T-cell (primary cell): ENCODE results near the gene PRKAR1B. TPM values are rescaled to one million over a fixed set of nuclear protein-coding genes. Genes with fewer than 3 reads are reported as not detected.

Experiments
- ATAC-seq, 4 experiments: fragments of 200-7000 bp in 3 of 4; fragments of 150-1000 bp in 1 of 4; cut with Tn5 transposase; replicated peaks in 1 of 4; 1 replicate in 3 of 4; 2 replicates in 1 of 4; pipeline ENCODE4 v1.10.0; 2021; ENCODE audit warnings: moderate library complexity in 3 of 4, mild to moderate bottlenecking in 2 of 4, moderate number of reproducible peaks in 1 of 4
- CTCF ChIA-PET, 2 donors: fragments of 300-600 bp; sonication (Branson Sonifier 250); formaldehyde crosslinking; loops; one replicate each; lab custom pipeline; 2022; ENCODE audit warnings: antibody characterized with exemption in 2 of 2; lab: Charles Lee
- POLR2A ChIA-PET, 2 donors: fragments of 300-600 bp; sonication (Branson Sonifier 250); formaldehyde crosslinking; loops; one replicate each; lab custom pipeline; 2022; ENCODE audit warnings: antibody characterized with exemption in 2 of 2; lab: Charles Lee
- DNase-seq, 35 experiments: peaks; one replicate each; pipeline versions ENCODE4 v3.0.0 to v3.0.0-alpha.2; 2013 to 2023
- H3K27ac ChIP-seq: one replicate; pipeline ENCODE4 v1.5.1; 2013; ENCODE audit warnings: low read length
- H3K27me3 ChIP-seq, 2 experiments: replicated peaks in 1 of 2; 1 replicate in 1 of 2; 2 replicates in 1 of 2; pipeline versions ENCODE4 v1.6.1 to v1.7.0; 2013; ENCODE audit warnings: low read length in 1 of 2, mixed read lengths in 1 of 2; ENCODE audit not compliant: control insufficient read depth in 2 of 2, insufficient read depth in 2 of 2; ENCODE audit errors: extremely low read depth in 1 of 2
- H3K36me3 ChIP-seq, 2 donors: 1 replicate in 1 of 2; 2 replicates in 1 of 2; pipeline versions ENCODE4 v1.6.1 to v1.7.0; 2013; ENCODE audit warnings: low read length in 1 of 2; ENCODE audit not compliant: control insufficient read depth in 2 of 2, insufficient read depth in 1 of 2; ENCODE audit errors: extremely low read depth in 1 of 2
- H3K4me1 ChIP-seq, 2 experiments: 1 replicate in 1 of 2; 2 replicates in 1 of 2; pipeline versions ENCODE4 v1.6.1 to v1.7.0; 2013; ENCODE audit warnings: low read length in 2 of 2, mixed read lengths in 1 of 2; ENCODE audit not compliant: insufficient read depth in 2 of 2, control insufficient read depth in 1 of 2; ENCODE audit errors: extremely low read depth in 1 of 2
- H3K4me3 ChIP-seq, 2 donors: 1 replicate in 1 of 2; 2 replicates in 1 of 2; pipeline versions ENCODE4 v1.5.1 to v1.7.0; 2013; ENCODE audit warnings: mild to moderate bottlenecking in 2 of 2, low read length in 1 of 2, moderate library complexity in 1 of 2; ENCODE audit not compliant: control insufficient read depth in 1 of 2; ENCODE audit errors: extremely low read depth in 1 of 2
- H3K9me3 ChIP-seq: 2 replicates; pipeline ENCODE4 v1.7.0; 2013
- H3K27ac Mint-ChIP-seq, 2 donors: one replicate each; pipeline ENCODE4 v1.8.0; 2020 to 2021; ENCODE audit warnings: mild to moderate bottlenecking in 2 of 2, mixed read lengths in 2 of 2
- H3K27me3 Mint-ChIP-seq, 2 donors: one replicate each; pipeline ENCODE4 v1.8.0; 2021 to 2022; ENCODE audit warnings: mixed read lengths in 2 of 2
- H3K36me3 Mint-ChIP-seq: one replicate; pipeline ENCODE4 v1.8.0; 2021; ENCODE audit warnings: mixed read lengths
- H3K4me1 Mint-ChIP-seq, 3 donors: one replicate each; pipeline ENCODE4 v1.8.0; 2020 to 2022; ENCODE audit warnings: mixed read lengths in 3 of 3, mild to moderate bottlenecking in 1 of 3
- H3K4me3 Mint-ChIP-seq, 3 donors: one replicate each; pipeline ENCODE4 v1.8.0; 2020 to 2022; ENCODE audit warnings: mild to moderate bottlenecking in 3 of 3, mixed read lengths in 3 of 3, moderate library complexity in 3 of 3
- H3K9me3 Mint-ChIP-seq, 3 donors: one replicate each; pipeline ENCODE4 v1.8.0; 2020 to 2022; ENCODE audit warnings: mixed read lengths in 3 of 3
- WGBS: methylation state at CpG from one replicate; pipeline ENCODE4 v1.1.5; 2013; ENCODE audit warnings: missing lambda C conversion rate; ENCODE audit not compliant: insufficient coverage; 5-methylcytosine and 5-hydroxymethylcytosine counted together
- total RNA-seq, 35 experiments: library from RNA in 6 of 35; stranded (reverse) in 6 of 35; fragments of 120-200 nt in 1 of 35; gene quantifications; one replicate each; pipeline versions ENCODE4 v1.2.1 to v1.2.4 and lab custom pipeline; 2013 to 2026

The PRKAR1B gene
- total RNA-seq, 5 donors from 2014 or later (not counting 1 experiment from before 2014, with no cell fraction given), result 20.7 to 35.4 (median 24.4) TPM

DNA sequence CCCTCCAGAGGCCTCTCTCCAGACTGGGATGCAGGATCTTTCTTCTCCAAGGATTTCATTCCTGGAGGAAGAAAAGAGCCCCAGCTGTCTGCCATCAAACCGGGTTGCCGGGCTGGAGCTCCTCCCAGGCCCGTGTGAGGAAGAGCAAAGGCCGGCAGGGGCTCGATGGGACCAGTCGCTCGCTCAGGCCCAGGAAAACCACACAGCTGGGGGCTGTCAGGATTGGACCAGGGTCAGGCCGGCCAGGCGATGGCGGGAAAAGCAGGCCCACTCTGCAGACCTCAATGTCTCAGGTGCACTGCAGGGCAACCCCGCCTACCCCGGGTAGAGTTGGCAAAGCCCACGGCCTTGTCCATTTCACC, 98.7 kb downstream of the PRKAR1B start:
- Histone ChIP-seq H3K4me3 (no peak overlapping the region), H3K27me3 (no peaks in the 10 kb centered on the region), H3K9me3 (peaks cover 4% of the 10 kb centered on the region), H3K27ac (no peak overlapping the region), H3K36me3 (peaks cover 0 to 4% of the 10 kb centered on the region in 2 donors), H3K4me1 (no peaks in the 10 kb centered on the region)
- Mint-ChIP-seq H3K36me3 (peaks cover 18% of the 10 kb centered on the region), H3K4me1 (peaks cover 2 to 11% (median 6%) of the 10 kb centered on the region in 3 donors), H3K27me3 (no peaks in the 10 kb centered on the region), H3K4me3 (no peak overlapping the region), H3K27ac (no peak overlapping the region), H3K9me3 (peaks cover 9 to 14% (median 10%) of the 10 kb centered on the region in 3 donors)
- 97% methylated on average over 13 of the region's 13 CpGs for WGBS
- ChIA-PET POLR2A (no interaction called here), CTCF (interaction anchor here in 1 of 2 donors (0.8 kb wide), 1 partner anchor 160 kb away, joined by 3 read pairs; no protein-coding TSS in a partner anchor)
- no peak for ATAC-seq
- DNase-seq, result no peak

DNA sequence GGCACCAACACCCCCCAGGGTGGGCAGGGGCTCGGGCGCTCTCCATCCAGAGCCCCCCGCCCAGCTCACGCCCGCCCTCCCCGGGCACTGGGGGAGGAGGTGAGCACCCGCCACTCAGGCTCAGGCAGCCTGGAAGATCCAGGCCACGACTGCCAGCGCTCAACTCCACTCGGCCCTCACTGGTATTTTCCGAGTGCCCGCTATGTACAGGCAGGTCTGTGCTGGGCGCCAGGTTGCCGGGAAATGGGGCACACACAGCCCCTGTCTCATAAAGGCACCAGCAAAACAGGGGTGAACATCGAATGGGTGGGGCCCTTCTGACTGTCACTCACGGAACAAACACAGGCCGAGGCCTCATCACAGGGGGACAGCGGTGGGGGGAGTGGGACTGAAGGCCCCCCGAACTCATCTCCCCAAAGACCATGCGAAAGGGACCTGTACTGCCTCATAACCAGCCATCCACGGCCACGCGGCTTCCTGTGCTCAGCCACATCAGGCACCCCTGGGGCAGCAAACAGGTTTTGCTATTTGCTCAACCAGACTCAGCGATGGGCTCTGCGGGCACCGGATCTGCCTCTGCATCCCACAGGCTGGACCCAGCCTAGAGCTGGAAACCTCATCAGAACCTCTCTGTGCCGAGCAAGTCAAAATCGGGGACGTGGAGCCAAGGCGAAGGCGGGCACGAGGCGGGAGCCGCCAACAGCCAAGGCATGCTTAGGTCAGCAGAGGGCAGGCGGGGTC, 99.2 kb downstream of the PRKAR1B start:
- H3K4me1 ChIP-seq, result no peaks in the 10 kb centered on the region
- peaks cover 0 to 4% of the 10 kb centered on the region in 2 donors for H3K36me3 ChIP-seq
- DNase-seq (no peak), ATAC-seq (peak in 1 of 4 experiments; percentile 23)
- Mint-ChIP-seq H3K27me3 (no peaks in the 10 kb centered on the region), H3K36me3 (peaks cover 20% of the 10 kb centered on the region), H3K4me1 (peaks cover 2 to 11% (median 6%) of the 10 kb centered on the region in 3 donors), H3K4me3 (no peak overlapping the region), H3K9me3 (peaks cover 9 to 18% (median 10%) of the 10 kb centered on the region in 3 donors), H3K27ac (no peak overlapping the region)
- H3K4me3 ChIP-seq, result no peak overlapping the region
- POLR2A ChIA-PET, result interaction anchor here in 1 of 2 donors (0.6 kb wide), 1 partner anchor 26 kb away, joined by 4 read pairs; no protein-coding TSS in a partner anchor
- WGBS, result 96% methylated on average over 29 of the region's 35 CpGs
- no peaks in the 10 kb centered on the region for H3K27me3 ChIP-seq
- H3K9me3 ChIP-seq, result peaks cover 4% of the 10 kb centered on the region
- CTCF ChIA-PET, result no interaction called here
- H3K27ac ChIP-seq, result no peak overlapping the region

GRCh38 chr7:625376-625971, 101.6 kb downstream of the PRKAR1B start:
- Mint-ChIP-seq H3K27ac (no peak overlapping the region), H3K4me3 (no peak overlapping the region), H3K4me1 (peaks cover 6 to 14% (median 13%) of the 10 kb centered on the region in 3 donors), H3K36me3 (peaks cover 34% of the 10 kb centered on the region), H3K27me3 (no peaks in the 10 kb centered on the region), H3K9me3 (peaks cover 10 to 25% (median 12%) of the 10 kb centered on the region in 3 donors)
- ChIA-PET CTCF (no interaction called here), POLR2A (no interaction called here)
- H3K27ac ChIP-seq, result no peak overlapping the region
- H3K27me3 ChIP-seq, result no peaks in the 10 kb centered on the region
- no peaks in the 10 kb centered on the region for H3K4me1 ChIP-seq
- DNase-seq (no peak), ATAC-seq (no peak)
- peaks cover 13% of the 10 kb centered on the region for H3K9me3 ChIP-seq
- WGBS, result no CpG with 5 or more reads among the region's 8 CpGs
- peaks cover 4% of the 10 kb centered on the region in 2 donors for H3K36me3 ChIP-seq
- no peak overlapping the region for H3K4me3 ChIP-seq

GRCh38 chr7:623464-623863, 103.6 kb downstream of the PRKAR1B start:
- peaks cover 42% of the 10 kb centered on the region for H3K36me3 Mint-ChIP-seq
- H3K4me1 Mint-ChIP-seq, result peaks cover 26 to 33% (median 32%) of the 10 kb centered on the region in 3 donors
- peaks cover 4% of the 10 kb centered on the region in 2 donors for H3K36me3 ChIP-seq
- 96% methylated on average over 7 of the region's 8 CpGs for WGBS
- no peaks in the 10 kb centered on the region for H3K27me3 Mint-ChIP-seq
- no peak overlapping the region for H3K27ac ChIP-seq
- H3K4me3 ChIP-seq, result no peak overlapping the region
- CTCF ChIA-PET, result no interaction called here
- H3K27ac Mint-ChIP-seq, result no peak overlapping the region
- no peaks in the 10 kb centered on the region for H3K27me3 ChIP-seq
- peaks cover 9 to 18% of the 10 kb centered on the region in 2 experiments for H3K4me1 ChIP-seq
- DNase-seq (no peak), ATAC-seq (no peak)
- H3K9me3 Mint-ChIP-seq, result peaks cover 10 to 34% (median 16%) of the 10 kb centered on the region in 3 donors
- no peak overlapping the region for H3K4me3 Mint-ChIP-seq
- peaks cover 14% of the 10 kb centered on the region for H3K9me3 ChIP-seq
- POLR2A ChIA-PET, result no interaction called here

DNA sequence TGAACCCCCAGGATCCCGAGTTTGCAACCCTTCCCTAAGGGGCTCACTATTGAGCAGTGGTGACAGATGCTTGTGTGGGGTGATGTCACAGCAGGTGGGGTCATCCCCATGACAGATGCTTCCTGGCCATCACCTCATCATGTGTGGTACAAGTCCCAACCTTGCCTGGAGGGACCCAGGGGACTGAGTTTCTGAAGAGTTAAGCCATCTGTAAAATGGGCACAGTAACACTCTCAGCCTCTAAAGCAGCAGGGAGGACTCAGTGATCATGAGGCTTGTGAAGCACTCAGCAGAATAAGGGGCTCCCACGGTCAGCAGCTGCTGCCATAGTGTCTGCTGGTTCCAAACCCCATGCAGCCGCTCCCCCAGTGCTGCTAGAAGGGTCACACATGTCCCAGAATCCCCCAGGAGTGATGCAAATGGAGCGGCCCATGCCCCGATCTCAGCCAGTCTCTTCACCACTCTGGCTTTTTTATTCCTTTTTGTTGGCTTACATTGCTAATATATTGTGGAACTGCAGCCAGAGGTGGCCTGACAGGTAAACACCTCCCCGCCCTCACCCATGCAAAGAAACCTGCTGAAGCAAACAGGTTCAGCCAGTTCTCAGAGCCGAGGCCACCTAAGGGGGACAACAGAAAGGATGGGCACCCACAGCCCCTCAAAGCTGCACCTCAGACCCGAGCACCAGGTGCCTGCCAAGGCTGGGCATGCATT, 105.4 kb downstream of the PRKAR1B start:
- 100% methylated on average over 4 of the region's 8 CpGs for WGBS
- ATAC-seq (no peak), DNase-seq (no peak)
- Histone ChIP-seq H3K4me1 (peaks cover 19 to 35% of the 10 kb centered on the region in 2 experiments), H3K9me3 (peaks cover 14% of the 10 kb centered on the region), H3K27me3 (no peaks in the 10 kb centered on the region), H3K4me3 (no peak overlapping the region), H3K36me3 (peaks cover 4% of the 10 kb centered on the region in 2 donors), H3K27ac (no peak overlapping the region)
- POLR2A ChIA-PET, result interaction anchor here in 1 of 2 donors (0.5 kb wide), 1 partner anchor 12 kb away, joined by 4 read pairs; no protein-coding TSS in a partner anchor
- CTCF ChIA-PET, result no interaction called here
- H3K4me3 Mint-ChIP-seq, result no peak overlapping the region
- H3K36me3 Mint-ChIP-seq, result peaks cover 42% of the 10 kb centered on the region
- no peaks in the 10 kb centered on the region for H3K27me3 Mint-ChIP-seq
- peaks cover 42 to 50% (median 47%) of the 10 kb centered on the region in 3 donors for H3K4me1 Mint-ChIP-seq
- peak overlapping the region in 1 of 2 donors; percentile 6 for H3K27ac Mint-ChIP-seq
- peaks cover 10 to 34% (median 16%) of the 10 kb centered on the region in 3 donors for H3K9me3 Mint-ChIP-seq

DNA sequence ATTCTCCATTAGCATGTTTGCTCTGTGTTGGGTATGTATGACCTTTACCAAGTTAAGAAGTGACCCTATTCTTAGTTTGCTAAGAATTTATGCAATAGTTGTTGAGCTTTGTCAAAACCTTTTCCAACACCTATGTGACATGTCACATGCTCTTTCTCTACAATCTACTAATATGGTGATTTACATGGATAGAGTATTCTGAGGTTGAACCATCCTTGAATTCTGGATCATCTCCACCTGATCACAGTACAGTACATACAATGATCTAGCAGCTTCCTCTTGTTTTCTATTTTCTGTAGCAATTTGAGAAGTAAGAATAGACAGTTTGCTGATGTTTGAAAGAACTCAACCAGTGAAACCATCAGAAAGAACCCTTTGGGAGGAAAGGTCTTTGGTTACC, 106.2 kb downstream of the PRKAR1B start:
- H3K27ac Mint-ChIP-seq, result peak overlapping the region; percentile 99 to 100
- H3K4me1 Mint-ChIP-seq, result peaks cover 50 to 56% (median 54%) of the 10 kb centered on the region in 3 donors
- ATAC-seq, result no peak
- peaks cover 27 to 44% of the 10 kb centered on the region in 2 experiments for H3K4me1 ChIP-seq
- H3K9me3 ChIP-seq, result peaks cover 12% of the 10 kb centered on the region
- DNase-seq, result no peak
- H3K27me3 ChIP-seq, result no peaks in the 10 kb centered on the region
- peak overlapping the region in 1 of 3 donors; percentile 78 for H3K4me3 Mint-ChIP-seq
- peaks cover 40% of the 10 kb centered on the region for H3K36me3 Mint-ChIP-seq
- no peak overlapping the region for H3K27ac ChIP-seq
- ChIA-PET POLR2A (interaction anchor here in 1 of 2 donors (0.5 kb wide), 1 partner anchor 123 kb away, joined by 3 read pairs; no protein-coding TSS in a partner anchor), CTCF (no interaction called here)
- H3K36me3 ChIP-seq, result peaks cover 4% of the 10 kb centered on the region in 2 donors
- H3K27me3 Mint-ChIP-seq, result no peaks in the 10 kb centered on the region
- no peak overlapping the region for H3K4me3 ChIP-seq
- peaks cover 10 to 32% (median 14%) of the 10 kb centered on the region in 3 donors for H3K9me3 Mint-ChIP-seq
